Epithelial cell of prostate (primary cell): ENCODE data around the gene MBNL2.

ENCODE experiments used
- DNase-seq: peaks from one replicate; pipeline ENCODE4 v3.0.0-alpha.2; 2011; ENCODE audit warnings: low read depth, low spot score
- H3K27ac ChIP-seq: fragments of 450-650 bp; 2 replicates; pipeline ENCODE4 v1.5.1; 2017; ENCODE audit warnings: mild to moderate bottlenecking

MBNL2 gene

DNA sequence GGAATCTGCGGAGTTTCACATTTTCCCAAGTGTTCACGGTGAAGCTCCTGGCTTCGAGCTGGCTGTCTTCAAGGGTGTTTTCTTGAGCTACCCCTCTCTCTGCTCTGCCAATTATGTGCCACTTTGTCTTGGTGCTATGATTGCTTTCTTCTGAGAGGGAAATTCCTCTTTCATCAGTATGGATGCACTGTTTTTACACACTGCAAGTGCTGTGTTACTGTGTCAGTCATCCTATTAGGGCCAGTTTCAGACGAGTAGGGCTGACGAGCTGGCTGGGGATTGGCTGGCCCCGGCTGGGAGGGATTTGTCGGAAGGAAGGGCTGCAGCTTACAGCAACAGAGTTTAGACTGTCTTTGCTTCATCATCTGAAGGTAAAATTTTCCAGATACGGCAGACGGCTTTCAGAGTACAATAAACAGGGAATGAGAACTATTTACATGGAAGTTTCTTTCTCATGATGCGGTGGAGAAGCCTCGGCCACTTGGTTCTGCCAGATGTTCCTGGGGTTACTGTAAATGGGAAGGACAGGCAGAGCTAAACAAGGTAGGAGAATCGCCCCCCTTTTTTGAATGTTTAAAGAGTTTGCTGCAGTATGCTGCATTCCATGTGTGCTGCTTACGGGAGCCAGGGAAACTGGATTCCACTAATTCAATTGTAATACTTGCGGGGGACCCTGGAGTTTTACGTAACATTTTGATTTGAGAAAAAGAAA is at the start of gene MBNL2:
MBNL2 (plus strand) TSS at position 345 of the 712 bp plus-strand sequence. CDS start 53,903 bp downstream, outside the sequence.
- peak within 1 kb of the TSS; percentile 76 for H3K27ac ChIP-seq

DNA sequence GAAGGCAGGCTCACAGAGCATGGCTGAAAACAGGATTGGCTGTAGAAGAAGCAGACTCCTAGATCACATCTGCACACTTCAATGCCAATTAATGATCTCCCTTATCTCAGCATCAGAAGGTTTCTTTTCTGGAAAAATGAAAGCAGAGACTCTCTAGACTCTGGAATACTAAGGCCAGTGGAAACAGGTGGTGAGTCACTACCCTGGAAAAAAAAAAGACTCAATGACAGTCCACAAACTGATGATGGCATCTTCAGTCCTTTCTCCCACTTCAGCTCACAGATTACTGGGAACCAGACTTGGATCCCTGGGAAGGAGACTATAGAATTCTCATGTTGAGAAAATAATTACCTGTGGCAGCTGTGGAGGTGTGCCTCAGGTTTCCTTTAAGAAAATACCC is 47.5 kb upstream of the MBNL2 start:
- H3K27ac ChIP-seq, result no peak overlapping the region

More for the DNA sequence above, at the start of gene MBNL2:
- peak; percentile 72 for DNase-seq

GRCh38 chr13:97175041-97175440 is 47.1 kb upstream of the MBNL2 start:
- no peak for DNase-seq
- H3K27ac ChIP-seq, result no peak overlapping the region

More for the DNA sequence above, 47.5 kb upstream of the MBNL2 start:
- DNase-seq, result no peak

DNA sequence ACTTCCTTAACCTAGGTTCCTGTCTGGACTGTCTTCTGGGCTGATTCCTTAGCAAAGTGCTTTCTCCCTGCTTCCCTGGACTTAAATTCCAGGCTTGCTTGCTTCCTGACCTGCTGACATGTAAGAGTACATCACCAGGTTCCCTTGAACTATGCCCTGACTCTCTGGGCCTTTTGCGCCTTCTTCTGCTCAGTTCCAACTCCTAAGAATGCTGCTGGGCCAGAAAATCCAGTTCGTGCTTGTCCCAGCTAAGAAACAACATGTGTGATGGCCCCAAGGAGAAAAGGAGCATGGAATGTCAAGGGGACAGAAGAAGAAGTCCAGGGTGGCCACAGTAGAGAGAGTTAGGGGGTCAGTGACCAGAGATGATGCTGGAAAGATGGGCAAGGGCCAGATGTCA is 42.6 kb upstream of the MBNL2 start:
- no peak overlapping the region for H3K27ac ChIP-seq
- no peak for DNase-seq

- H3K27ac ChIP-seq, result no peak overlapping the region
These were observed 39.8 kb upstream of the MBNL2 start for GRCh38 chr13:97182111-97182890.

GRCh38 chr13:97185291-97185690 is 36.8 kb upstream of the MBNL2 start:
- DNase-seq, result no peak
- no peak overlapping the region for H3K27ac ChIP-seq

More at GRCh38 chr13:97182111-97182890, 39.8 kb upstream of the MBNL2 start:
- DNase-seq, result no peak

- no peak overlapping the region for H3K27ac ChIP-seq
- DNase-seq, result no peak
These were observed 36.4 kb upstream of the MBNL2 start for GRCh38 chr13:97185751-97186150.

- H3K27ac ChIP-seq, result no peak overlapping the region
- no peak for DNase-seq
These were observed 33.9 kb upstream of the MBNL2 start for GRCh38 chr13:97188207-97188606.

GRCh38 chr13:97189928-97190327 is 32.2 kb upstream of the MBNL2 start:
- H3K27ac ChIP-seq, result no peak overlapping the region
- no peak for DNase-seq

DNA sequence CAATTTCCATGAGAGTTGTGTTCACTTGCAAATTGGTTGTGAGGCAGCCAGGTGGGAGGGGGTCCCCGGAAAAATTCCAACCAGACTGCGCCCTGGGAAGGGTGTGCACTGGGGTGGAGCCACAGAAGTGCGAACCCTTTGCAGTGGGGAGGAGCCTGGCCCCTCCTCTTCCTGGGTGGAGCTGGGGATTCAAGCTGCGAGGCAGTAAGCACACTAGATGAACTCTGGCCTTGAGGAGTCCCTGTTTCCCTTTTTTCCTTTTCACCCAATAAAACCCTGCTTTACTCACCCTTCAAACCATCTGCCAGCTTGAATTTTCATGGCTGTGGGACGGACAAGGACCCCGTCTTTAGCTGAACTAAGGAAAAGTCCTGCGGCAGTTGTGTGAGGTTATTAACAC is 31.0 kb upstream of the MBNL2 start:
- no peak overlapping the region for H3K27ac ChIP-seq

GRCh38 chr13:97191615-97192014 is 30.5 kb upstream of the MBNL2 start:
- H3K27ac ChIP-seq, result no peak overlapping the region
- DNase-seq, result no peak

More for the DNA sequence above, 31.0 kb upstream of the MBNL2 start:
- no peak for DNase-seq

DNA sequence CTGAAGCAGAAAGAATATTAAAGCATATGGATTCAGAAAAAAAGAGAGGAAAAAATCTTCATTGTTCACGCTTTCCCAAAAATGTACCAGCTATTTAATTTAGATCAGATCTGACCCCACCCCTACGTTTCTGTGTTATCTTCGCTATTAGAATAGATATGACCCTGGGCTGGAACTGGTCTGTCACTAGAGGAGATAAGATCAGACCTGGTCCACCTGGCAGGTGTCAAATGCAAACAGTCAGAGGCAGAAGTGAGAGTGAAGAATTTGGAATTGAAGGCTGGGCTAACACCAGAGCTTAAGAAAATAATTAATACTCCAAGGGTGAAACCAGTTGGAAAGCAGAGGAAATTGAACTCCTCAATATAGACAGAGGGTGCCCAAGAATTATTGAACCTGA is 30.0 kb upstream of the MBNL2 start:
- DNase-seq, result no peak

GRCh38 chr13:97193577-97193976 is 28.6 kb upstream of the MBNL2 start:
- H3K27ac ChIP-seq, result peak overlapping the region; percentile 66
- no peak for DNase-seq

More for the DNA sequence above, 30.0 kb upstream of the MBNL2 start:
- no peak overlapping the region for H3K27ac ChIP-seq

- peak; percentile 52 for DNase-seq
- peak overlapping the region; percentile 66 for H3K27ac ChIP-seq
These were observed 27.7 kb upstream of the MBNL2 start for GRCh38 chr13:97194479-97194878.

DNA sequence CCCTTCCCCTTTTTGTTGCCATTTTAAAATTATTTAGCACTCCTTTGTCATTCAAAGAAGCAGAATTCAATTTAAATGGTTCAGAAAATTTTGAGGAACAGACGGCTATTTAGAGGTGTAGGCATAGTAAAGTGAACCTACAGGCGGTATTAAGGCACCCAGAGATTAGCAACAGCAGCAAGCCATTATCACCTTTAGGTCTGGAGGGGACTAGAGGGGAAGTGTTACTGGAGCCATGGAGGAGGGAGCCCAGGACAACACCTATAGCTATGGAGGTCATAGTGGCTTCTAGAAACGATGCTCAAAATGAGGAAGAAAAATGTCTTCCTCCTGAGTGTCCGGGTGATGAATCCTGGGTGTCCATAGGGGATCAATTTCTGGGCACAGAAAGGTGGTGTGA is 25.8 kb upstream of the MBNL2 start:
- H3K27ac ChIP-seq, result no peak overlapping the region
- no peak for DNase-seq

DNA sequence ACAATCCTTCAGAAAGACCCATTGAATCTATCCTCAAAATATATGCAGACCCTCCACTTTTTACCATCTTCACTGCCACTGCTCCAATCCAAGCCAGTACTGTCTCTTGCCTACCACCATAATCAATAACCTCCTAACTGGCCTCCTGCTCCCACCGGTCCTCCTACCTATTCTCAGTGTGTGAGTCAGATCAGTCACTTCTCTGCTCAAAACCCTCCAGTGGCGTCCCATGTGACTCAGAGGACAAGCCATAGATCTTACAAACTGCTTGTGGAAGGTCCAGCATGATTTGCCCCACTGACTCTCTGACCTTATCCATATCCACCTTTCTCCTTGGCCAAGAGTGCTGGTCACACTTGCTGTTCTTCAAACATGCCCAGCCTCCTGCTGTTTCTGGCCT is 23.4 kb upstream of the MBNL2 start:
- no peak overlapping the region for H3K27ac ChIP-seq
- DNase-seq, result no peak

DNA sequence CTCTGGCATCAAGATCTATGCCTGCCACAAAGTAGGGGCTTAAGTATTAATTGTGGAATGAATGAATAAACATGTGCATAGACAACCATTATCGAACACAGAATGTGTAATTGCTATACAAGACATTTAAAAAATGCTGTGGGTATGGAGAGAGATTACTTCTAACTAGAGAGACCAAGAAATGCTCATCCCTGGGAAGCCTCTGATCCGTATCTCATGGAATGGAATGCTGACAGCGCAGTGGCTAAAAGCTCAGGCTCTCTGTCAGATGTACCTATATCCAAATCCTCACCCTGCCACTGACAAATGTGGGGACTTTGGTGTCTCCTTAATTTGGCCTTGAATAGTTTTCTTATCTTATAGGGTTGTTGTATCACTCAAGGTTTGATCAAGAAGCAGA is 22.7 kb upstream of the MBNL2 start:
- no peak for DNase-seq
- no peak overlapping the region for H3K27ac ChIP-seq

DNA sequence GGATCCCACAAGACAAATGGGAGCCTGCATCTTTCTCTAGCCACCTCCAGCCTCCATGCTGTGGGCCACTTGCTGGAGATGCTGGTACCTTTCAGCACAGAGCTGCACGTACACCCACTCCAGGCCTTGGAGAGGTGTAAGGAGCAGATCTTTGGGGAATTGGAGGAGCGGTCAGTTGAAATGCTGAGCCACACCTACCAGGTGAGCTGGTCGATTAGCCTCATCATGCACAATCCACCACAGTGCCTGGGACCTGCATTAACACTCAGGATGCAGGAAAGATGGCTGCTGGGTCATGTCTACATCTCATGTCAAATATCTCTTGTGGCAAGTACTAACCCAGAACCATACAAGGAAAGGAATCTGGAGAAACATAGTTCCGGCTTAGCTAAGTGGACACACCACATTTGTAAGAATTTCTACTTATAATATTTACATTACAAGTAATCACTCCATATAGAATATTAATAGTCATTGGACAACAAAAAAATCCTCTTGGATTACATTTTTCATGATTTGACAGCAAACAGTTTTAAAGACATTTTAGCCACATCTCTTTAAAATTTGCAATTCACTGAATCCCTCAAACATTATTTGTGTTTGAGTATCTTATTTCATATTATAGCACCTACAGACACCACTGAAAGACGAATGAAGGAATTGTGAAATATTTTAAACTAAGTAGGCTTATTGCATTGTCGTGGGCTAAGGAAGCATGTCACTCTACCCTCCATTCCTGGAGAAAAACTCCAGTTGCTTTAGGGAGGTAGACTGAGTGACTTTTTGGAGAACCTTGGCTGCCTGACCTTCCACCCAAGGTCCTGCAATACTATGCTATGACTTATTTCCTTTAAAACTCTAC is 21.8 kb upstream of the MBNL2 start:
- DNase-seq, result no peak
- H3K27ac ChIP-seq, result no peak overlapping the region

GRCh38 chr13:97202761-97203160 is 19.4 kb upstream of the MBNL2 start:
- H3K27ac ChIP-seq, result no peak overlapping the region
- DNase-seq, result no peak

DNA sequence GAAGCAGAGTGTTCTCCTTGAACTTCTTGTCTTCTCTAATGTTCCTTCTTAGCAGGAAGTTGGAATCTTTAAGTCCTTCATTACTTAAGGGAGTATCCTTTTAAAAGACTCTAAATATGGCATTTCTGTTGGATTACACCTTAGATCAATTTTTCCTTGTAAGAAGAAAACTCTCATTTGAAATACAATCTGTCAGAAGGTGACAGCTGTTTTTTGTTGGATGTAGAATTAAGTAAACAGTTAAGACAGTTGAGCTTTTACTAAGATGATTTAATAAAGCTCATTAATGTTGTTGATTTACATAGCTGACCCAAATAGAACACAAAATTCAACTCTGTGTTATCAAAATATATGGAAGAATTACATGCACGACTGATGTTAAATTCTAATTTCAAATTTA is 16.7 kb upstream of the MBNL2 start:
- DNase-seq, result no peak
- H3K27ac ChIP-seq, result no peak overlapping the region

DNA sequence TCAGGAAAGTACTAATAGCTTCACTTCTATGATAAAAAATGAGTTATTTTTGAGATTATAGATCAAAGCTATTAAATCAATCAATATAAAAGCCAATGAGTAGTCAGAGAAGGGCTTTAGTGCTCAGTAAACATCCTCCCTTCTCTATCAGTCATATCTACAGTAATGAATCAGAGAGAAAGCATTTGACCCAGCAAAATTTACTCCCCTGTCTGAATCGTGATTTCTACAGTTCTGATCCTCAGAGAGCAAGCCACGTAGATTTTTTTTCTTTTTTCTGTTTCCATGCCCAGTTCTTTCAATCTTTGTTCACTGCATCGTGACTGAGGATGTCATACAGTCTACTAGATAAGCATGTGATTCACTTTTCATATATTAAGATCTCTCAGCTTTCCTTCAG is 16.2 kb upstream of the MBNL2 start:
- H3K27ac ChIP-seq, result peak overlapping the region; percentile 2
- DNase-seq, result no peak
